Stimulated activated naive CD8-positive, alpha-beta T cell treated with anti-CD3 and anti-CD28 coated beads, Interleukin-15, Interleukin-2, amounts not matched to agents 100 U/mL and 50 U/mL, for 24 hours (primary cell): ENCODE measurements around the gene SRSF8.
A peak's percentile ranks its signal among the peaks of the same experiment; 100 is the strongest.
"Not testable (repeated sequence)": the region's sequence is repeated elsewhere in the genome, so short reads cannot be mapped to it uniquely, and the experiment has no call there.

ENCODE experiments used
- ATAC-seq: fragments of 150-1000 bp; cut with Tn5 transposase; one replicate; pipeline ENCODE4 v1.10.0; 2021
- DNase-seq: peaks from one replicate; pipeline ENCODE4 v3.0.0; 2021

SRSF8 gene

GRCh38 chr11:95095858-95096587 lies 29.3 kb downstream of the SRSF8 start:
- ATAC-seq (peak; percentile 80), DNase-seq (no peak)

GRCh38 chr11:95097209-95097608 lies 30.5 kb downstream of the SRSF8 start:
- DNase-seq = no peak
- ATAC-seq = no peak

- DNase-seq (no peak), ATAC-seq (no peak)
Measured at GRCh38 chr11:95098826-95099225, 32.1 kb downstream of the SRSF8 start.

- ATAC-seq (no peak), DNase-seq (no peak)
Measured at GRCh38 chr11:95100191-95100648, 33.5 kb downstream of the SRSF8 start.

GRCh38 chr11:95100856-95101507 lies 34.3 kb downstream of the SRSF8 start:
- DNase-seq (no peak), ATAC-seq (no peak)

GRCh38 chr11:95101935-95102334 lies 35.2 kb downstream of the SRSF8 start:
- DNase-seq (no peak), ATAC-seq (no peak)

- DNase-seq = no peak
Measured at GRCh38 chr11:95102733-95103132, 36.0 kb downstream of the SRSF8 start.

GRCh38 chr11:95103701-95104100 lies 37.0 kb downstream of the SRSF8 start:
- DNase-seq (no peak), ATAC-seq (no peak)

More at GRCh38 chr11:95102733-95103132, 36.0 kb downstream of the SRSF8 start:
- no peak for ATAC-seq

- no peak for DNase-seq
- ATAC-seq = no peak
Measured at GRCh38 chr11:95104121-95104830, 37.6 kb downstream of the SRSF8 start.

- no peak for DNase-seq
Measured at GRCh38 chr11:95104856-95105255, 38.1 kb downstream of the SRSF8 start.

GRCh38 chr11:95108159-95108611 lies 41.5 kb downstream of the SRSF8 start:
- DNase-seq = no peak
- ATAC-seq = no peak

More at GRCh38 chr11:95104856-95105255, 38.1 kb downstream of the SRSF8 start:
- ATAC-seq = no peak

- ATAC-seq (no peak), DNase-seq (no peak)
Measured at GRCh38 chr11:95108671-95109551, 42.2 kb downstream of the SRSF8 start.

GRCh38 chr11:95111471-95111870 lies 44.8 kb downstream of the SRSF8 start:
- not testable (repeated sequence) for ATAC-seq, DNase-seq

- DNase-seq (no peak), ATAC-seq (no peak)
Measured at GRCh38 chr11:95111923-95112540, 45.3 kb downstream of the SRSF8 start.

GRCh38 chr11:95115597-95115996 lies 48.9 kb downstream of the SRSF8 start:
- DNase-seq = no peak
- no peak for ATAC-seq

GRCh38 chr11:95119361-95120060 lies 52.8 kb downstream of the SRSF8 start:
- DNase-seq = no peak
- peak; percentile 57 for ATAC-seq
